Measurements from ENCODE around the gene ZSWIM5. TPM values are rescaled to one million over a fixed set of nuclear protein-coding genes. Genes with fewer than 3 reads are reported as not detected.
"Not testable (repeated sequence)": the region's sequence is repeated elsewhere in the genome, so short reads cannot be mapped to it uniquely, and the experiment has no call there.

ZSWIM5 gene
- total RNA-seq (2014; rRNA removed; shearing (Covaris generic)), result 2.2 and 2.6 TPM in 2 replicates
- polyA plus RNA-seq (2015; cell fraction: cytosol; rRNA removed), result 2.0 and 2.7 TPM in 2 replicates
- polyA plus RNA-seq (2015; cell fraction: nucleus; rRNA removed), result 3.6 and 4.1 TPM in 2 replicates

DNA sequence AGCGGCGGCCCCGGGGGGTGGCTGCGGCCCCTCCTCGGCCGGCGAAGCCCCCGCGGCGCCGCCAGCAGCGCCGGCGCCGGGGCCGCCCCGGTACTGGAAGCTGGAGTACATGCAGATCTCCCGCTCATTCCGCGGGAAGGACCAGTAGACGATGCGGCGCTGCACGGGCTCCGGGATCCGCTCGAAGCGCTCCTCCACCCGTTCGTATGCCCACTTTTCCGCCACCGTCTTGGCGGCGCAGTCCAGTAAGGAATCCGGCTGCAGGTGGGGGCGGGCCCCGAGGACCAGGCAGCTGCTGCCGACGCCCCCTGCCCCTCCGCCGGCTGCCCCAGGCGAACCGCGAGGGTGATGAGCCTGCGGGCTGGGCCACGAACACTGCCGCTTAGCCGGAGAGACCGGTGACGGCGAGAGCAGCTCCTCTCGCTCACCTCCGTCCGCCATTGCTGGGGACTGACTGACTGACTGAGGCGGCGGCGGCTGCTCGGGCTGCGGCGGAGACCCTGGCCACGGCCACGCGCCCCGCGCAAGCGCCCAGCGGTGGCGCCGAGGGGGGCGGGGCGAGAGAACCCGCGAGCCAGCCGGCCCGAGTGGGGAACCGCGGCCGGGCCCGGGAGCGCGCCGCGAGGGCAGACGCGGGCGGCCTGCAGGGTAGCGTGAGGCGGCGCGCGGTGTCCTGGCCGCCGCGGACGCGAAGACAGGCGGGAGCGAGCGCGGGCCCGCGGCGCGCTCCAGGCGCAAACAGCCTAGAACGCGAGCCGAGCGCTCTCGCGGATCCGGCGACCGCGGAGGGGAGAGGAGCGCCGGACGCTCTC lies at the start of gene ZSWIM5:
ZSWIM5 (minus strand) TSS at position 696 of the 812 bp plus-strand sequence; CDS start at position 441, 255 bp downstream.
- DNase-seq (ENCODE audit: low read depth, low spot score), result peak; percentile 58
- in situ Hi-C loops (cut with HindIII; ENCODE audit: low pct_unique_long_range_greater_than_20kb, low sequenced_read_pairs), result no loop called here

DNA sequence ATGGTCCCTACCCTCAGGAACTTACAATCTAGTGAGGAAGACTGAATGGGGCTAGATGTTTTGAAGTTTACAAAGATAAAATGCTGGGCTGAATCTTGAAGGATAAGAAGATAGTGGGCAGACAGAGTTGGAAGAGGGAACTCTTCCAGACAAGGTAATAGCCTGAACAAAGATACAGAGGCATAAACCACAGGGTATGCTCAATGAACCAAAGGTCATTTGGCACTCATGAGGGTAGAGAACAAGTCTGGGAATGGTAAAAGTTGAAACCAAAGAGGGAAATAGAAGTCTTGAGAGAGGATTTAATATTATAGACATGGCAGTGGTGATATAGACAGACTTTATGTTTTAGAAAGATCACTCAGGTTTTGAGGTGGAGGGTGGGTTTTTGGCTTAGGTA lies 48.1 kb upstream of the ZSWIM5 start:
- in situ Hi-C loops (cut with HindIII; ENCODE audit: low pct_unique_long_range_greater_than_20kb, low sequenced_read_pairs), result no loop called here
- no peak for DNase-seq (ENCODE audit: low read depth, low spot score)

DNA sequence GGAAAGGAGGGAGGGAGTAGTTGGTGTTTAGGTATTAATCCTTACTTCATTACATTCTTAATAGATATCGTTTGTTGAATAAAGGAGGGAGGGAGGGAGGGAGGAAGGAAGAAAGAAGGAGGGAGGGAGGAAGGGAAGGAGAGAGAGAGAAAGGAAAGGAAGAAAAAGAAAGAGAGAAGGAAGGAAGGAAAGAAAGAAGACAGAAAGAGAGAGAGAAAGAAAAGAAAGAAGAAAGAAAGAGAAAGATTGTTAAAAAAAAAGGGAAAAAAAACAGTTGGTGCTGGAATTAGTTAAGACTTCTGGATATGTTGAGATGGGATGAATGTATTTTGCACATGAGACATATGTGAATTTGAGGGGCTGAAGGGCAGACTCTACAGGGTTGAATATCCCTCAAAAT lies 44.1 kb upstream of the ZSWIM5 start:
- in situ Hi-C loops (cut with HindIII; ENCODE audit: low pct_unique_long_range_greater_than_20kb, low sequenced_read_pairs), result no loop called here

DNA sequence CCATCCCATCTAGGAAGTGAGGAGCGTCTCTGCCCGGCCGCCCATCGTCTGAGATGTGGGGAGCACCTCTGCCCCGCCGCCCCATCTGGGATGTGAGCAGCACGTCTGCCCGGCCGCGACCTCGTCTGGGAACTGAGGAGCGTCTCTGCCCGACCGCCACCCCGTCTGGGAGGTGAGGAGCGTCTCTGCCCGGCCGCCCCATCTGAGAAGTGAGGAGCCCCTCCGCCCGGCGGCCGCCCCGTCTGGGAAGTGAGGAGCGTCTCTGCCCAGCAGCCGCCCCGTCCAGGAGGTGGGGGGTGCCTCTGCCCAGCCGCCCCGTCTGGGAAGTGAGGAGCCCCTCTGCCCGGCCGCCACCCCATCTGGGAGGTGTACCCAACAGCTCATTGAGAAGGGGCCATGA lies 41.6 kb upstream of the ZSWIM5 start:
- DNase-seq (ENCODE audit: low read depth, low spot score); in situ Hi-C loops (cut with HindIII; ENCODE audit: low pct_unique_long_range_greater_than_20kb, low sequenced_read_pairs): not testable (repeated sequence)

More for the DNA sequence above, 44.1 kb upstream of the ZSWIM5 start:
- DNase-seq (ENCODE audit: low read depth, low spot score), result no peak

DNA sequence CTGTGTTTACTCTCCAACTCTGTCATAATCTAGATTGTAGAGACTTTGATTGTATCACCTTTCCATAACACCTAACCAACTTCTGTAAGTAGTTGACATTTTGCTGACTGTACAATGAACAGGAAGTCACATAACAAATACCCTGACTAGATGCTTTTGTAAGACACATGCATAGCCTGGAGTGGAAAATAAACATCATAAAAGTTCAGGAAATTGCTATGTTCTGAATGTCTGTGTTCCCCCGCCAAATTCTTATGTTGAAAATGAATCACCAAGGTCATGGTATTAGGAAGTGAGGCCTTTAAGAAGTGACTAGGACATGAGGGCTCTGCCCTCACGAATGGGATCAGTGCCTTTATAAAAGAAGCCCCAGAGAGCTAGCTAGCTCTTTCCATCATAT lies 40.4 kb upstream of the ZSWIM5 start:
- no peak for DNase-seq (ENCODE audit: low read depth, low spot score)
- in situ Hi-C loops (cut with HindIII; ENCODE audit: low pct_unique_long_range_greater_than_20kb, low sequenced_read_pairs), result no loop called here

DNA sequence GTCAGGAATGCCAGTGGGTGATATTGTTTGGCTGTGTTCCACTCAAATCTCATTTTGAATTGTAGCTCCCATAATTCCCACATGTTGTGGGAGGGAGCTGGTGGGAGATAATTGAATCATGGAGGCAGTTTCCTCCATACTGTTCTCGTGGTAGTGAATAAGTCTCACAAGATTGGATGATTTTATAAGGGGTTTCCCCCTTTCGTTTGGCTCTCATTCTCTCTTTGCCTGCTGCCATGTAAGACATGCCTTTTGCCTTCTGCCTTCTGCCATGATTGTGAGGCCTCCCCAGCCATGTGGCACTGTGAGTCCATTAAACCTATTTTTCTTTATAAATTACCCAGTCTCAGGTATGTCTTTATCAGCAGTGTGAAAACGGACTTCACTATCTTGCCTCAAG lies 40.0 kb upstream of the ZSWIM5 start:
- in situ Hi-C loops (cut with HindIII; ENCODE audit: low pct_unique_long_range_greater_than_20kb, low sequenced_read_pairs), result not testable (repeated sequence)

DNA sequence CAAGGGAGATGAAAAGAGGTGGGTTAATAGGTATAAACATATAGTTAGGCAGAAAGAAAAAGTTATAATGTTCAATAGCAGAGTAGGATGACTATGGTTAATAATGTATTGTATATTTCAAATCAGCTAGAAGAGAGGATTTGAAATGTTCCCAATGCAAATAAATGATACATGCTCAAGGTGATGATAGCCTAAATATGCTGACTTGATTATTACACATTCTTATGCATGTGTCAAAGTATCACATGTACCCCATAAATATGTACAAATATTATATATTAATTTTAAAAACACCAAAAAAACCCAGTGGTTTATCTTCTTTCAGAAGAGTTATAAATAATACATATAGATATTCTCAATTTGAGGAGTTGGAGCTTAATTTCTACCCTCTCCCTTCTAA lies 38.3 kb upstream of the ZSWIM5 start:
- in situ Hi-C loops (cut with HindIII; ENCODE audit: low pct_unique_long_range_greater_than_20kb, low sequenced_read_pairs), result no loop called here
- DNase-seq (ENCODE audit: low read depth, low spot score), result no peak

More for the DNA sequence above, 40.0 kb upstream of the ZSWIM5 start:
- DNase-seq (ENCODE audit: low read depth, low spot score), result not testable (repeated sequence)

DNA sequence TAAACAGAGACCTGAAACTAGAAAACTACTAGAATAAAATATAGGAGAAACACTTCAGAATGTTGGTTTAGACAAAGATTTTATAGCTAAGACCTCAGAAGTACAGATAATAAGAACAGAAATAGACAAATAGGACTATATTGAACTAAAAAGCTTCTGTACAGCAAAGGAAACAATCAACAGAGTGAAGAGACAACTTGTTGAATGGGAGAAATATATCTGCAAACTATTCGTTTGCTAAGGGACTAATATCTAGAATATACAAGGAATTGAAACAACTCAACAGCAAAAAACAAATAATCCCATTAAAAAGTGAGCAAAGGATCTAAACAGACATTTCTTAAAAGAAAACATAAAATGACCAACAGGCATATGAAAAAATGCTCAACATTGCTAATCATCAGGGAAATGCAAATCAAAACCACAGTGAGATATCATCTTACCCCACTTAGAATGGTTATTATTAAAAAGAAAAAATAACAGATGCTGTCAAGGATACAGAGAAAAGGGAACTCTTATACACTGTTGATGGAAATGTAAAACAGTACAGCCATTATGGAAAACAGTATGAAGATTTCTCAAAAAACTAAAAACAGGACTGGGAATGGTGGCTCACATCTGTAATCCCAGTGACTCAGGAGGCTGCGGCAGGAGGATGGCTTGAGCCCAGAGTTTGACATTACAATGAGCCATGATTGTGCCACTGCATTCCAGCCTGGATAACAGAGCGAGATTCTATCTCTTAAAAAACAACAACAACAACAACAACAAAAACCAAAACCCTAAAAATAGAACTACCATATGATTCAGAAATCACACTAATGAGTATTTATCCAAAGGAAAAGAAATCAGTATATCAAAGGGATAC lies 37.3 kb upstream of the ZSWIM5 start:
- in situ Hi-C loops (cut with HindIII; ENCODE audit: low pct_unique_long_range_greater_than_20kb, low sequenced_read_pairs), result no loop called here
- no peak for DNase-seq (ENCODE audit: low read depth, low spot score)

DNA sequence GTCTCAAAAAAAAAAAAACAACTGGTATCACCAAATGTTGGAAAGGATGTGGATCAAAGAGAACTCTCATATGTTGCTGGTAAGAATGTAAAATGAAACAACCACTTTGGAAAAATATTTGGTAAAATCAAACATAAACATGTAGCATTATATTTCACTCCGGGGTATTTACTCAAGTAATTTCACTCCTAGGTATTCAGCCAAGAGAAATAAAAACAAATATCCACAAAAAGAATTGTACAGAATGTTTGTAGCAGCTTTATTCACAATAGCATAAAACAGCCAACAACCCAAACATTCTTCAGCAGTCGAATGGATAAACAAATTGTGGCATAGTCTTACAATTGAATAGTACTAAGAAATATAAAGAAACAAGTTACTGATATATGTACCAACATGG lies 32.4 kb upstream of the ZSWIM5 start:
- in situ Hi-C loops (cut with HindIII; ENCODE audit: low pct_unique_long_range_greater_than_20kb, low sequenced_read_pairs), result no loop called here
- DNase-seq (ENCODE audit: low read depth, low spot score), result no peak

DNA sequence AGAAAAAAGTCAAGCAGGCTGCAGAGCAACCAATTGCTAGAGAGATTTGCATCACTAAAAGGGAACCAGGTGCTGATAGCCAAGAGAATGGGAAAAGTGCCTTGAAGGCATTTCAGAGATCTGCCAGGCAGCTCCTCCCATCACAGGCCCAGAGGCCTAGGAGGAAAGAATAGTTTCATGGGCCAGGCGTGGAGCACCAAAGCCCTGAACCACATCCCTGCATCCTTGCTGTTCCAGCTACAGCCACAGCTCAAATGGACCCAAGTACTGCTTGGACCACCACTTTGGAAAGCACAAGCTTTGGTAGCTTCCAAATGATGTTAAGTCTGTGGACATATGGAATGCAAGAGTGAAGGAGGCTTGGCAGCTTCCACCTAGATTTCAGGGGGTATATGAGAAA lies 29.7 kb upstream of the ZSWIM5 start:
- no peak for DNase-seq (ENCODE audit: low read depth, low spot score)
- in situ Hi-C loops (cut with HindIII; ENCODE audit: low pct_unique_long_range_greater_than_20kb, low sequenced_read_pairs), result no loop called here

DNA sequence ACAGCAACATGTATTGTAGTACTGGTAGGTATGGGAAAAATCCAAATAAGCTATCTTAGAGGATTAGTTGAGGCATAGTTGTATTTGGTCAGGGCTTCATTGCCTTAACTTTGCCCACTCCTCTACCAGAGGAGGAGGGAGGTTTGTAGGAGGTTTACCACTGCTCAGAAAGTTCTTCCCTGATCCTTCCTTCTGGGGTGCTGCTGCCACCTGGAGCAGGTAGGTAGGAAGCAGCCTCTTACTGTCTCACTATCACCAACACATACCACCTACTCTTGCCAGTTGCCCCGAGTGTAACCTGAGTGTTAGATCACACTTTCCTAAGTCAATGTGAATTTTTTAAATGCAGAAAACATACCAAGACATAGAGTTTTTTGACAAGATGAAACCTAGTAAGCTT lies 24.1 kb upstream of the ZSWIM5 start:
- DNase-seq (ENCODE audit: low read depth, low spot score), result no peak
- in situ Hi-C loops (cut with HindIII; ENCODE audit: low pct_unique_long_range_greater_than_20kb, low sequenced_read_pairs), result no loop called here

DNA sequence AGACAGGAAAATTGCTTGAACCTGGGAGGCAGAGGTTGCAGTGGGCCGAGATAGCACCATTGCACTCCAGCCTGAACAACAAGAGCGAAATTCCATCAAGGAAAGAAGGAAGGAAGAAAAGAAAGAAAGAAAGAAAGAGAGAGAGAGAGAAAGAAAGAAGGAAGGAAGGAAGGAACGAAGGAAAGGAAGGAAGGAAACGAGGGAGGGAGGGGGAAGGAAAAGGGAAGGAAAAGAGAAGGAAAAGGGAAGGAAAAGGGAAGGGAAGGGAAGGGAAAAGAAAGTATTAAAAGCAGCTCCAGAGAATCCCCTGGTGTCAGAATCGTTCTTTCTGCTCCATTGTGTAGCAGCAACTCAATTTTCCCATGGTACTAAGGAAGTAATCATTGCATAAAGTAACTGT lies 19.2 kb upstream of the ZSWIM5 start:
- DNase-seq (ENCODE audit: low read depth, low spot score), result no peak
- in situ Hi-C loops (cut with HindIII; ENCODE audit: low pct_unique_long_range_greater_than_20kb, low sequenced_read_pairs), result no loop called here

DNA sequence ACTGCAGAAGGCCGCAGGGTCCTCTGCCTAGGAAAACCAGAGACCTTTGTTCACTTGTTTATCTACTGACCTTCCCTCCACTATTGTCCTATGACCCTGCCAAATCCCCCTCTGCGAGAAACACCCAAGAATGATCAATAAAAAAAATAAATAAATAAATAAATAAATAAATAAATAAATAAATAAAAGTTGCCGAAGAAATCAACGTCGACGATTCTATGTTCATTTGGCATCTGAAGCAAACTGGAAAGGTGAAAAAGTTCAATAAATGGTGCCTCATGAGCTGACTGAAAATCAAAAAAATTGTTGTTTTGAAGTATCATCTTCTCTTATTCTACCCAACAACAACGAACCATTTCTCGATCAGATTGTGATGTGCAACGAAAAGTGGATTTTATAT lies 17.3 kb upstream of the ZSWIM5 start:
- in situ Hi-C loops (cut with HindIII; ENCODE audit: low pct_unique_long_range_greater_than_20kb, low sequenced_read_pairs), result not testable (repeated sequence)

DNA sequence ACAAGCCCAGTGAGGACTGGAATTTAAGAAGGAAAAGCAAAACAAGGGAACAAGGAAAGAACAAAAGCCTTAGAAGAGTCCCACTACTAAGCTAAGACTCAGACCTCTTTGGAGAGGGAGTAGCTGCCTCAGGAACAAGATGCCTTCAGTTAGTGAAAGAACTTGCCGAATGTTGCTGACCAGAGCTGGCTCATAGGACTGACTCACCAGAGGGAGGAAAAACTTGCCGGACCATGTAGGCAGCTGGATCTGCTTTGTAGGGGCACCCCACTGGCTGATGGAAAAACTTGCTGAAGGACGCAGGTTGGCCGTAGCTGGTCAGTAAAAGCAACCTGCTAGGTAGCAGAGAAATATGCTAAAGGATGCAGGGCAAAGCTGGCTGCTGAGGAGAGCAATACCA lies 15.3 kb upstream of the ZSWIM5 start:
- in situ Hi-C loops (cut with HindIII; ENCODE audit: low pct_unique_long_range_greater_than_20kb, low sequenced_read_pairs), result no loop called here
- DNase-seq (ENCODE audit: low read depth, low spot score), result no peak

More for the DNA sequence above, 17.3 kb upstream of the ZSWIM5 start:
- DNase-seq (ENCODE audit: low read depth, low spot score), result not testable (repeated sequence)

DNA sequence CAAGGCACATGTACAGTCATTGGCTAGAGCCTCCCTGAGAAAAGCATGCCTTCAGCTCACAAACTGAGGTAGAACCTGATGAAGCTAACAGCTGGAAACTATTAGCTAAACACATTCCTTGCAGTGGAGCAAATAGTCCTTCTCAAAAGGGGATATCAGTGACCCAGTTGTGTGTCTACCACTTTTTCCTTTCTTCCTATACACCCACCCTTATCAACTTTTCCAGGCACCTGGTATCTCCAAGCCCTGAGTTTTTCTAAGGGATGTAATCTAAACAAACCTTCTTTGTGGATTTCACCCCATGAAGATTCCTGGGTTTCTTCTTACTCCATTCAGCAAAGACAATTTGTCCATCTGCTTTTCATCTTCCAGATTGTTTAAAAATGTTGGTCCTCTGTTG lies 10.5 kb upstream of the ZSWIM5 start:
- no peak for DNase-seq (ENCODE audit: low read depth, low spot score)
- in situ Hi-C loops (cut with HindIII; ENCODE audit: low pct_unique_long_range_greater_than_20kb, low sequenced_read_pairs), result no loop called here

DNA sequence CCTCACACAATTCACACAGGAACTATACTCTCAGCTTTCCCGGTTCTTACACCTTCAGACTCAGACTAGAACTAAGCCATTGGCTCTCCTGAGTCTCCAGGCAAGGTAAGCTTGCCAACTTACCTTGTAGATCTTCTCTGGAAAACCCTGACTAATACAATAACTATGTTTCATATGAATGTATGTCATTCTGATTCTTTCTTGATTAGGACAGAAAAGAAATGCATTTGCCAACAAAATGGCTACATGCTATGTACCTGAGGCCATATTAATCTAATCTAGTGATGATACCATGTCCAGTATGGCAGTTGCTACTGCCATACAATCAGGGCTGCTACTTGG lies 9.8 kb upstream of the ZSWIM5 start:
- in situ Hi-C loops (cut with HindIII; ENCODE audit: low pct_unique_long_range_greater_than_20kb, low sequenced_read_pairs), result no loop called here
- no peak for DNase-seq (ENCODE audit: low read depth, low spot score)

DNA sequence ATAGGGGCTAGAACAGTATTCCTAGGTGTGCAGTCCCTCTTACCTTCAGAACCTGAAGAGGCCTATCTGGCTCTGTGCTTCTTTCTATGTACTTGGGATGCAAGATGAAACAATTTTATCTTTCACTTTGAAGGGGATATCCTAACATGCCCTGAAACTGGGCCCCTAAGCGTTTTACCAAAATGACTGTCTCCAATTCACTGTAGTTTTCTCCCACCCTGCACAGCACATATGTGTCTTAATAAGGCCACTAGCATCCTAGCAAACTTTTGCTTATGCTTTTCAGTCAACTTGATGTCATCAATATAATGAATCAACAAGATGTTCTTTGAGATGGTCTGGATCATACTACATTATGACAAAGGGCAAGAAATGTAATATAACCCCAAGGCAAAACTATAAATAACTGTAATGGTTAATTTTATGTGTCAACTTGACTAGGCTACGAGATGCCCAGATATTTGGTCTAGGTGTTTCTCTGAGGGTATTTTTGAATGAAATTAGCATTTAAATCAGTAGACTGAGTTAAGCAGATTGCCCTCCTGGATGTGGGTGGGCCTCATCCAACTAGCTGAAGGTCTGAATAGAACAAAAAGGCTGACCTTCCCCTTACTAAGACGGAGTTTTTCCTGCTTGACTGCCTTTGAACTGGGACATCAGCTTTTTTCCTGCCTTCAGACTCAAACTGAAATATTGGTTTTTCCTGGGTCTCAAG lies 9.2 kb upstream of the ZSWIM5 start:
- no peak for DNase-seq (ENCODE audit: low read depth, low spot score)
- in situ Hi-C loops (cut with HindIII; ENCODE audit: low pct_unique_long_range_greater_than_20kb, low sequenced_read_pairs), result no loop called here

DNA sequence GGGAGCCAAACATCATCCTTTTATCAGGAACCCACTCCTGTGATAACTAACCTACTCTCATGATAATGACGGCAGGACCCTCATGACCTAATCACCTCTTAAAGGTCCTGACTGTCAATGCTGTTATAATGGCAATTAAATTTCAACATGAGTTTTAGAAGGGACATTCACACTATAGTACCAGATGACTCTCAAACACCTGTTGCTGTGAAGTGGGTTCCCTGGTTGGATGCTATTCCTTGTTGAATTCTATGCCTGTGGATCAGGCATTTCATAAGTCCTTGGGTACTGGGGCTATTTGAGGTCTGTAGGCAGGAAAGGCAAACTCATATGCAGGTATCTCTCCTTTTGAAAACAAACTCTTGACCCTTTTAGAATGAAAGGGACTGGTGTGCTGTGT lies 7.5 kb upstream of the ZSWIM5 start:
- DNase-seq (ENCODE audit: low read depth, low spot score), result no peak
- in situ Hi-C loops (cut with HindIII; ENCODE audit: low pct_unique_long_range_greater_than_20kb, low sequenced_read_pairs), result no loop called here
